Ascending aorta (tissue), 2 donors: ENCODE data around the gene OR5B3. TPM values are rescaled to one million over a fixed set of nuclear protein-coding genes. Genes with fewer than 3 reads are reported as not detected.

Source experiments
- DNase-seq, 2 donors: peaks; one replicate each; pipeline ENCODE4 v3.0.0-alpha.2; 2019; ENCODE audit warnings: low spot score in 2 of 2
- H3K27ac ChIP-seq, 2 donors: fragments of 200-600 bp; sonication (generic); one replicate each; pipeline ENCODE4 v1.5.1; 2016 to 2017; ENCODE audit warnings: mild to moderate bottlenecking in 1 of 2
- H3K27me3 ChIP-seq: fragments of 200-600 bp; sonication (generic); one replicate; pipeline ENCODE4 v1.5.1; 2017
- H3K36me3 ChIP-seq, 2 donors: fragments of 200-600 bp; sonication (generic); one replicate each; pipeline ENCODE4 v1.5.1; 2016
- H3K4me1 ChIP-seq, 2 donors: fragments of 200-600 bp; sonication (generic); one replicate each; pipeline ENCODE4 v1.5.1; 2016 to 2017; ENCODE audit warnings: mild to moderate bottlenecking in 1 of 2
- H3K4me3 ChIP-seq, 2 donors: fragments of 200-600 bp; sonication (generic); one replicate each; pipeline ENCODE4 v1.5.1; 2016 to 2017; ENCODE audit warnings: mild to moderate bottlenecking in 1 of 2
- H3K9me3 ChIP-seq, 2 donors: fragments of 200-600 bp; sonication (generic); one replicate each; pipeline ENCODE4 v1.5.1; 2016
- CTCF ChIP-seq, 3 experiments: fragments of 200-600 bp in 2 of 3; fragments of 450-650 bp in 1 of 3; sonication (generic) in 2 of 3; IDR thresholded peaks; one replicate each; pipeline ENCODE4 v1.5.1; 2016 to 2019; ENCODE audit warnings: antibody characterized with exemption in 3 of 3, mild to moderate bottlenecking in 1 of 3, moderate library complexity in 1 of 3
- intact Hi-C: fragments of 100-400 bp; cut with DNase I; formaldehyde crosslinking; loops from one replicate; pipeline ENCODE4 v1.15.1; 2023
- total RNA-seq: library from RNA; depleted of rRNA; stranded (reverse); fragments of >200 nt; gene quantifications from one replicate; pipeline ENCODE4 v1.1.0, GENCODE V29; 2016

The OR5B3 gene
- total RNA-seq, 1 donor from 2014 or later: not detected

GRCh38 chr11:58394195-58394594 is 12.5 kb downstream of the OR5B3 start:
- no peak for DNase-seq
- intact Hi-C loops: no loop called here
- no peaks in the 10 kb centered on the region for H3K27me3 ChIP-seq
- H3K27ac ChIP-seq: no peak overlapping the region
- no peaks in the 10 kb centered on the region for H3K9me3 ChIP-seq
- H3K4me1 ChIP-seq: peaks cover 0 to 3% of the 10 kb centered on the region in 2 donors
- TF ChIP-seq CTCF (IDR thresholded peaks at IDR 0.05): no peak
- no peak overlapping the region for H3K4me3 ChIP-seq
- H3K36me3 ChIP-seq: no peaks in the 10 kb centered on the region

GRCh38 chr11:58392746-58393145 is 13.9 kb downstream of the OR5B3 start:
- intact Hi-C loops: no loop called here
- Histone ChIP-seq H3K36me3 (no peaks in the 10 kb centered on the region), H3K4me1 (peaks cover 0 to 3% of the 10 kb centered on the region in 2 donors), H3K27ac (no peak overlapping the region), H3K27me3 (no peaks in the 10 kb centered on the region), H3K4me3 (no peak overlapping the region), H3K9me3 (no peaks in the 10 kb centered on the region)
- DNase-seq: no peak
- TF ChIP-seq CTCF (IDR thresholded peaks at IDR 0.05): no peak

GRCh38 chr11:58391879-58392278 is 14.8 kb downstream of the OR5B3 start:
- H3K4me3 ChIP-seq: no peak overlapping the region
- H3K36me3 ChIP-seq: no peaks in the 10 kb centered on the region
- no peaks in the 10 kb centered on the region for H3K27me3 ChIP-seq
- intact Hi-C loops: no loop called here
- H3K27ac ChIP-seq: no peak overlapping the region
- TF ChIP-seq CTCF (IDR thresholded peaks at IDR 0.05): no peak
- no peak for DNase-seq
- no peaks in the 10 kb centered on the region for H3K9me3 ChIP-seq
- peaks cover 0 to 3% of the 10 kb centered on the region in 2 donors for H3K4me1 ChIP-seq

GRCh38 chr11:58390551-58391063 is 16.1 kb downstream of the OR5B3 start:
- no peak for TF ChIP-seq CTCF (IDR thresholded peaks at IDR 0.05)
- intact Hi-C loops: no loop called here
- Histone ChIP-seq H3K36me3 (no peaks in the 10 kb centered on the region), H3K4me3 (no peak overlapping the region), H3K9me3 (no peaks in the 10 kb centered on the region), H3K27me3 (no peaks in the 10 kb centered on the region), H3K4me1 (peaks cover 0 to 3% of the 10 kb centered on the region in 2 donors), H3K27ac (no peak overlapping the region)
- DNase-seq: no peak

- no peaks in the 10 kb centered on the region for H3K4me1 ChIP-seq
- intact Hi-C loops: no loop called here
These were observed 47.7 kb downstream of the OR5B3 start, which contains the start of gene OR5B17 for GRCh38 chr11:58358969-58359368. Gene OR5B17, minus strand, starts transcription at chr11:58359069. Its CDS starts 0 bp downstream, at chr11:58359069.

More at GRCh38 chr11:58358969-58359368, 47.7 kb downstream of the OR5B3 start, which contains the start of gene OR5B17:
- H3K27ac ChIP-seq: no peak within 1 kb of the TSS
- H3K27me3 ChIP-seq: no peaks in the 10 kb centered on the region
- DNase-seq: no peak
- no peaks in the 10 kb centered on the region for H3K9me3 ChIP-seq
- H3K4me3 ChIP-seq: no peak within 1 kb of the TSS
- H3K36me3 ChIP-seq: no peaks in the 10 kb centered on the region
- no peak for TF ChIP-seq CTCF (IDR thresholded peaks at IDR 0.05)
